ENCODE measurements around the gene TMEM147.

The TMEM147 gene

DNA sequence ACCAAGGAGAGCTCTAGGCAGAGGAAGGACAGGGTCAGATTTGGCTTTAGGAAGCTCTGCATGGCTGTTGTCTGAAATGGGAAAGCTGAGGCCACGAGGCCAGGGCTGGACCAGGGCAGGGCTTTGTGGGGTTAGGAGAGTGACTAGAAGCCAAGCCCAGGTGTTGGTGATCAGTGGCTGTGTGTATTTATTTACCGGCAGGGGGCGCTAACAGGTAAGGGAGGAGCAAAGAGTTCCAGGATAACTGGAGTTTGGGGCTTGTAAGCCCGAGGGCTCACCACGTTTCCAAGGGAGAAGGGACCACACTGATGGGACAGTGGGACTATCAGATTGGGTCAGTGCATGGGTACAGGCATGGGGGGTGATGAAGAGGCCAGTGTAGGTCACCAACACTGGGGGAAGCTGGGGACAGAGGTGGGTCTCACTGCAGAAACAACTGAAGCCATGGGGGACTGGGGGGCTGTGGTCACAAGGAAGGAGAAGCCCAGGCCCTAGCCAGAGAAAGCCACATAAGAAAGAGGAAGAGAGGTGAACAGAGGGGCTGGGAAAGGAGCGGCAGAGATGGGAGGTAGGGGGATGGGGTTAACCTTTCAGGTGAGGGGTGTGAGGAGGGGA is 3.9 kb downstream of the TMEM147 start:
- peak; percentile 70 for DNase-seq

GRCh38 chr19:35549879-35550523 is 4.6 kb downstream of the TMEM147 start:
- no peak for DNase-seq

DNA sequence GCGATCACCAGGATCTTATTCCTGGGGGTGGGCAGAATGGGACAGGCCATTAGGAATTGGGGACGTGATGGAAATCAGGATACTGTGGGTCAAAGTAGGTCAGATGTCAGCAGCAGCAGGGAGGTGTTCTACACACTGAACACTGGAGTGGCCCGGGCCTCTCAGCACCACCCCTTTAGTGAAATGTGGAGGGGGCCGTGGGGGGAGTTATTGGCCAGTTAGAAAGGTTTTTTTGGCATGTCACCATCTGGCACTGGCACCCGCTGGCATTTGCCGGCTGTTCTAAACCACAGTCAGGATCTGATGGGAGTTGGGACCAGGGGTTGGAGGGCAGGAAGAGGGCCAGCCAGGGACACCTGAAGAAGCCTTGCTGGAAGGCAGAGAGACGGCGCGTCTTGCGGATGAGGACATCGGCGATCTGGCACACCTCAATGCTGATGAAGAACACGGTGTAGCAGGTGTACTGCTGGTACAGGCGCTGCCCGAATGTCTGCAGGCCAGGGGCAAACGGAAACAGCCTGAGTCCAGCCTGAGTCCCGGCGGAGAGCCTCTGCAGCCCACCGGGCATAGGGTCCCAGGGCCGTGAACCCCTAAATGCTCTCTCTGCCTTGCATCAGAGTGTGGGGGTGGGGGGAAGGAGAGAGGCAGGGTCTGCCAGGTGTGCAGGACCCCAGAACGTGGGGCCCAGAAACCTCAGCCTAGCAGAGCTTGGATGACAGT is 5.8 kb downstream of the TMEM147 start:
- no peak for DNase-seq

GRCh38 chr19:35552534-35553384 is 7.3 kb downstream of the TMEM147 start:
- DNase-seq, result no peak

GRCh38 chr19:35553385-35554000 is 8.1 kb downstream of the TMEM147 start:
- DNase-seq, result no peak

DNA sequence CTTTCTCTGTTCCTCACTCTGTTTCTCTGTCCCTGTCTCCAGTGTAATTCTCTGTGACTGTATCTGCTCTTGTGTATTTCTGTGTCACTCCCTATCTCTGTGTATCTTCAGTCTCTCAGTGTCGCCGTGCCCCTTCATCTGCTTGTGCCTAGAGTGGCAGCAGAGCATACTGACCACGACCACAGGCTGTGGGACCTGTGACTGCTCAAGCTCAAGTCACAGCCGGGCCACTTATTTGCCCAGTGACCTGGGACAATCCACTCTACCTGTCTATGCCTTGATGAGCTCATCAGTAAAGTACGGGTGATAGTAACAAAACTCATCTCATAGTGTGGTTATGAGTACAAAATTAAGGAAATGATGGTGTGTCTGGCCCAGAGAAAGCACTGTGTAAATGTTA is 8.7 kb downstream of the TMEM147 start:
- no peak for DNase-seq

GRCh38 chr19:35555301-35556005 is 10.0 kb downstream of the TMEM147 start:
- DNase-seq, result peak; percentile 15

DNA sequence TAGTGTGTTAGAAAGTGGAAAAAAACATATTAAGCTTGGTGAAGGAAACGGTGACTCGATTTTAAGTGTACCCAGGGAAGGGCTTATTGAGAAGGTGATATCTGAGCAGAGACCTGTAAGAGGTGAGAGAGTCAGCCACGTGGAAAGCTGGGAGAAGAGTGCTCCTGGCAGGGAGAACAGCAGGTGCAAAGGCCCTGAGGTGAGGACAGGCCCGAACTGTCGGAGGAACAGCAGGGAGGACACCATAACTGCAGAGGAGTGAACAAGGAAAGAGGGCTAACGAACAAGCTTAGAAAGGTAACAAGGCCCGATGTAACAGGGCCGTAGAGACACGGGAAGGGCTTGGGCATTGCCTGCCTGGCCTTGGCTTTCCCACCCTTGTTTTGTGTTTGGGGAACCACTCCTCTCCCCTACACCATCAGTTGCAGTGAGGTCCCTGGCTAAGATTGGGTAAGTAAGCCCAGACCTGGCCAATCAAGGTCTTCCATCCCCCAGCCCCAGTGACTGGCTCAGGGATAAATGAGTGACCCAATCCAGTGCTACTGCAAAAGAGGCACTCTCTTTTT is 10.7 kb downstream of the TMEM147 start:
- DNase-seq, result no peak

DNA sequence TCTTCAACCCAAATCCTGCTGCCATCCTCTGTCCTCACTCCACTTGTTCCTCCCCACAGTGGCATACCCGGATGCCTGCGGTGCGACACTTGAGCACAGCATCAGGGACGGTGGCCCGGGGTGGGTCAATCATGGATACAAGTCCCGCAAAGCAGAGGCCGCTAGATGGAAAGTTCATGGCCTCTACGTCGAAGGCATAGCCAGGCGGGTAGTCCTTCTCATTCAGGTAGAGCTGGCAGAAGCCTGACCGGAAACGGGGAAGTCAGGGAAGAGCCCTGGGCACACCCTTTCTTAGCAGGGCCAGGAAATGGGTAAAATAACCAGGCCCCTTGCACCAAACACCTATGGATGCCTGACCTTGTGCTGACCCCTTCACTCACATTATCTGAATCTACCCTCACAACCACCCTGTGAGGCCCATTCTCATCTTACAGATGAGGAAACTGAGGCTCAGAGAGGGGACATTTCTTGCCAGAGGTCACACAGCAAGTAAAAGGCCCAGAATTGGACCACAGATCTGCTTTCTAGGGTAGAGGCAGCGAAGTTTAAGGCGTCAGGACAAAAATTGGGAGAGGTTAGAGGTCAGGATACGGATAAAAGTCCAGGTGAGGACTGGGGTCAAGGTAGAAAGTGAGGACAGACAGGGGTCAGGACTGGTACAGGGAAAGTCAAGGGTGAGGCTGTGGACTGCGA is 11.6 kb downstream of the TMEM147 start:
- no peak for DNase-seq

DNA sequence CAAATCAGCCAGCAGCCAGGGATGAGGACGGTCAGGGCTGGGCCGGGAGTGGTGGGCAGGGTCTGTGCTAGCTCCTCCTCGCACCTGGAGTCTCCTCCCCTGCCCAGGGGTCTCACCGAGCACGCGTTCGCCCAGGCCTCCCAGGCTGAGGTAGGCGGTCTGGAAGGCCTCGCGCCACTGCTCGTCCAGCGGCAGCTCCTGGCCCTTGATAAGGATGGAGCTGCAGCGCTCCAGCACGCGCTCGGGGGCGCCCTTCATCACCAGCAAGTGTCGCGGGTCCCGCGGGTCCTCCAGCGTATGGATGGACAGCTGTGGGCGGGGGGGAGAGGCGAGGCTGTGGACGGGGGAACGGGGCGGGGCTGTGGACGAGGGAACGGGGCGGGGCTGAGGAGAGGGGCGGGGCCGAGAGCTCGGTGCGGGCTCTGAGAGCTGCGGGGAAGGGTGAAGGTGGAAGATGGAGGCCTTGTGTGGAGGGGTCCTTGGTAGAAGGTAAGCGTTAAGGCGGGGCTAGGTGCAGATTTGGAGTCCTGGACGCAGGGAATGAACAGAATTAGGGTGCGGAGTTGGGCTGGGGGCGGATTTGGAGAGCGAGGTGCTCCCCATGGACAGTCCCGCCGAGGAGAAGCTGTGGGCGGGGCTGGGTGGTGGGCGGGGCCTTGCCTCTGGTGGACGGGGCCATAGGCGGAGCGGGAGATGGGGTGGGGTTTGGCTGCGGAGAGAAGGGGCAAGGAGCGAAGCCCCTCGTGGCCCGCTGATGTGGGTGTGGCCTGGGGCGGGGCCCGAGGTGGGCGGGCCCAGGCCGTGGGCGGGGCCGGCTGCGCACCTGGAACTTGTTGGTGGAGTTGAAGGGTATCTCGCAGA is 12.3 kb downstream of the TMEM147 start:
- no peak for DNase-seq

- no peak for DNase-seq
Observed at GRCh38 chr19:35558400-35559280, 13.2 kb downstream of the TMEM147 start.

- no peak for DNase-seq
Observed at GRCh38 chr19:35559281-35559659, 13.8 kb downstream of the TMEM147 start.

DNA sequence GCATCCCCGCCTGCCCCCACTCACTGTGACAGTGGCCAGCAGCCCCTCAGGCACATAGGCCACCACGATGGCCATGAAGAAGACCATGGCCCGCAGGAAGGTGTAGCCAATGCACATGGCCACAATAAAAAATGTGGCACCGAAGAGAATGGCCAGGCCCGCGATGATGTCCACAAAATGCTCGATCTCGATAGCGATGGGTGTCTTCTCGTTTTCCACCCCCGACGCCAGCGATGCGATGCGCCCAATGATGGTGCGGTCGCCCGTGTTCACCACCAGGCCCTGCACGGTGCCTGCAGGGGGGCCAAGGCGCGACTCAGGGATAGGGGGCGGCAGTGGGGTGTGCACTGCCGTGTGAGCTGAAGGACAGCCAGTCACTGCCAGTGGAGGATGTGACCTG is 14.4 kb downstream of the TMEM147 start:
- no peak for DNase-seq

GRCh38 chr19:35560271-35560670 is 14.8 kb downstream of the TMEM147 start:
- no peak for DNase-seq

- DNase-seq, result no peak
Observed at GRCh38 chr19:35560677-35561076, 15.3 kb downstream of the TMEM147 start.

- no peak for DNase-seq
Observed at GRCh38 chr19:35561436-35561835, 16.0 kb downstream of the TMEM147 start.

GRCh38 chr19:35562336-35562735 is 16.9 kb downstream of the TMEM147 start:
- DNase-seq, result no peak

GRCh38 chr19:35562776-35563175 is 17.4 kb downstream of the TMEM147 start:
- no peak for DNase-seq

DNA sequence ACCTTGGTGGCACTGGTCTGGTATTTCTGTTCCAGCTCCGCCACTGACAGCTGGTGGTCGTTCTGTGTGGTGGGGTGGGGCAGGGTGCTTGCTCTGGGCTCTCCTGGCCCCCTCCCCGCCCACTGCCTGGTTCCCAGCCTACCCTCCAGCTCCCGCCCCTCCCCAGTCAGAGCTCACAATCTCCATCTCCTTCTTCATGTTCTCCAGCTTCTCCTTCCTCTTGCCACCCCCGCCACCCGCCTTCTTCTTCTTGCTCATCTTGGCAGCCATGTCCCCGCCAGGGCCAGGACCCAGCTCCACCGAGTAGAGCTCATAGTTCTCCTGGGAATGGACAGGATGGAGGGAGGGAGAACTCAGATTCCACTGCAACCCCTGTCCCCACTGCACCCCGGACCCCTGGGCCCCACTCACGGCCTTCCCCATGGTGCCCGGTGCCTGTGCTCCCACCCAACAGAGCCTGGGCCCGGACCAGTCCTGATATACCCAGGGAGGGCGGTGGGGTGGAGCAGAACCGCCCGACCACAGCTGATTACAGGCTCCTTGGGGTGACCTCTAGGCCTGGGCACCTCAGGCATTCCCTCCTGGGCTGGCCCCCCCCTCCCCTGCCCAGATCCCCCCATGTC is 17.9 kb downstream of the TMEM147 start, which contains the start of gene ATP4A:
TSS of gene ATP4A (minus strand) at position 452 of the 623 bp plus-strand sequence. CDS start at position 423, 29 bp downstream.
- no peak for DNase-seq
